Endometrial microvascular endothelial cells (primary cell): ENCODE measurements around the gene ZFAND5. TPM values are rescaled to one million over a fixed set of nuclear protein-coding genes. Genes with fewer than 3 reads are reported as not detected.

Source experiments
- total RNA-seq: library from RNA; depleted of rRNA; stranded (reverse); fragments of >200 nt; gene quantifications from one replicate; pipeline ENCODE4 v1.2.3, GENCODE V29; 2015; ENCODE audit errors: inconsistent ontology term

The ZFAND5 gene
- total RNA-seq, 1 donor from 2014 or later: 71.0 TPM

Other genes starting within 250 kb of the ZFAND5 start
- gene GDA, start 215.8 kb downstream of the ZFAND5 start, total RNA-seq: 0.65 TPM
- gene TMC1, start 156.4 kb upstream of the ZFAND5 start, total RNA-seq: not detected